ENCODE measurements around the gene CELSR1. TPM values are rescaled to one million over a fixed set of nuclear protein-coding genes. Genes with fewer than 3 reads are reported as not detected.

CELSR1 gene
- total and polyA plus RNA-seq, 2 of the 13 experiments (the other 11 are each of a cell fraction or from before 2014, with no cell fraction given): 0.78 to 1.8 TPM

DNA sequence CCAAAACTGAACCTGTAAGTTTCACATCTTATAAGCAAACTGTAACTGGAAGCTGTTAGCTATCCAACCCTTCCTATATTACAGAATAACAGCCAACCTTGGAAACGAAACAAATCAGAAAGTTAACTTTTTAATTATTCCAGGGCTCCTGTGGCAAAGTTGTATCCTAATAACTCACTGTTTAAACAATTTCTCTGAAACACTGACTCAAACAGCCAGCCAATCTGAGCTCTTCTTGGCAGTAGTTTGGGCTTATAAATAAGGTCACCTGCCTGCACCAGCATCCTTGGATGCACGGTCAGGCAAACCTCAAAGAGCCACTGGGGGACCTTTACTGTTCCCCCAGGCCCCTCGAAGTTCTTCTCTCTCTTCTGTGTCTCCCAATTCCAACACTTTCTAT lies 5.0 kb downstream of the CELSR1 start (continued):
- TF ChIP-seq PHB2 (IDR thresholded peaks at IDR 0.05; ENCODE audit: partially characterized antibody): no peak
- TF ChIP-seq, protein P1, sequence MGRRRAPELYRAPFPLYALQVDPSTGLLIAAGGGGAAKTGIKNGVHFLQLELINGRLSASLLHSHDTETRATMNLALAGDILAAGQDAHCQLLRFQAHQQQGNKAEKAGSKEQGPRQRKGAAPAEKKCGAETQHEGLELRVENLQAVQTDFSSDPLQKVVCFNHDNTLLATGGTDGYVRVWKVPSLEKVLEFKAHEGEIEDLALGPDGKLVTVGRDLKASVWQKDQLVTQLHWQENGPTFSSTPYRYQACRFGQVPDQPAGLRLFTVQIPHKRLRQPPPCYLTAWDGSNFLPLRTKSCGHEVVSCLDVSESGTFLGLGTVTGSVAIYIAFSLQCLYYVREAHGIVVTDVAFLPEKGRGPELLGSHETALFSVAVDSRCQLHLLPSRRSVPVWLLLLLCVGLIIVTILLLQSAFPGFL (CRISPR knock-in tag; IDR thresholded peaks at IDR 0.05): no peak

- H3K36me3 ChIP-seq (replicated peaks in 1 of 2; ENCODE audit: control insufficient read depth in 1 of 2, insufficient read depth in 2 of 2, low read length in 2 of 2): no peaks in the 10 kb centered on the region
- peaks cover 1 to 19% of the 10 kb centered on the region in 2 experiments; a peak in 4 of 5 replicates for H3K27me3 ChIP-seq (ENCODE audit: control insufficient read depth in 1 of 2, insufficient read depth in 2 of 2, low read length in 2 of 2)
- no peak overlapping the region for H3K4me3 ChIP-seq (replicated peaks in 1 of 3; ENCODE audit: insufficient read depth in 1 of 3, low read depth in 2 of 3, low read length in 3 of 3)
- DNase-seq (ENCODE audit: low spot score) (no peak), FAIRE-seq (no peak), ATAC-seq (no peak)
- no TSS peak for BruUV-seq (replicated peaks)
- H3K9ac ChIP-seq (ENCODE audit: insufficient read depth, low read depth, low read length): no peak overlapping the region
- in situ Hi-C loops (cut with HindIII; ENCODE audit: extremely low pct_ligation_motif_present, low pct_unique_long_range_greater_than_20kb) (loop anchor here (25.0 kb wide), 1 partner anchor 394 kb away; no protein-coding TSS in a partner anchor), intact Hi-C loops (cut with micrococcal nuclease; ENCODE audit: unreplicated experiment) (no loop called here)
- no peak overlapping the region for H2AFZ ChIP-seq (ENCODE audit: low read length)
- no peak overlapping the region for H3K27ac ChIP-seq (ENCODE audit: extremely low read length, insufficient read depth, low read length)
- WGBS (ENCODE audit: low lambda C conversion rate): 71% methylated on average over 15 of the region's 16 CpGs
- H3K4me1 ChIP-seq (ENCODE audit: insufficient read depth, low read length): peaks cover 19% of the 10 kb centered on the region
- TF ChIP-seq, protein P2, sequence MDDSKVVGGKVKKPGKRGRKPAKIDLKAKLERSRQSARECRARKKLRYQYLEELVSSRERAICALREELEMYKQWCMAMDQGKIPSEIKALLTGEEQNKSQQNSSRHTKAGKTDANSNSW (CRISPR knock-in tag; IDR thresholded peaks at IDR 0.05; ENCODE audit: borderline replicate concordance): no peak
- TF ChIP-seq HHEX (CRISPR knock-in tag; IDR thresholded peaks at IDR 0.05): no peak
- no peak for TF ChIP-seq ZNF598 (CRISPR knock-in tag; IDR thresholded peaks at IDR 0.05; ENCODE audit: borderline replicate concordance)
- no peak for TF ChIP-seq NFIC (IDR thresholded peaks at IDR 0.05; ENCODE audit: low read length)
- no peak for TF ChIP-seq HOXA3 (CRISPR knock-in tag; IDR thresholded peaks at IDR 0.05)
- TF ChIP-seq NR2F1 (CRISPR knock-in tag; IDR thresholded peaks at IDR 0.05): no peak
- TF ChIP-seq, protein P3, sequence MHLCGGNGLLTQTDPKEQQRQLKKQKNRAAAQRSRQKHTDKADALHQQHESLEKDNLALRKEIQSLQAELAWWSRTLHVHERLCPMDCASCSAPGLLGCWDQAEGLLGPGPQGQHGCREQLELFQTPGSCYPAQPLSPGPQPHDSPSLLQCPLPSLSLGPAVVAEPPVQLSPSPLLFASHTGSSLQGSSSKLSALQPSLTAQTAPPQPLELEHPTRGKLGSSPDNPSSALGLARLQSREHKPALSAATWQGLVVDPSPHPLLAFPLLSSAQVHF (CRISPR knock-in tag; IDR thresholded peaks at IDR 0.05): no peak
- POLR2A ChIA-PET: no interaction called here
- H3K4me2 ChIP-seq (ENCODE audit: low read depth, low read length): no peak overlapping the region
- CTCF ChIA-PET (ENCODE audit: low intra/inter-chr PET ratio, low total read pairs): no interaction called here
- H4K20me1 ChIP-seq (ENCODE audit: insufficient read depth, low read length): no peaks in the 10 kb centered on the region
- H3K9me3 ChIP-seq (ENCODE audit: low read length): no peaks in the 10 kb centered on the region
- no peaks in the 10 kb centered on the region for H3K79me2 ChIP-seq (ENCODE audit: insufficient read depth, low read length)
Measured at GRCh38 chr22:46531581-46532175, 5.7 kb downstream of the CELSR1 start.
